AG09309 (cell line): Measurements from ENCODE around the gene SLAIN2.
"Not testable (repeated sequence)": the region's sequence is repeated elsewhere in the genome, so short reads cannot be mapped to it uniquely, and the experiment has no call there.

Experiments
- DNase-seq: peaks from one replicate; pipeline ENCODE4 v3.0.0-alpha.2; 2010; ENCODE audit warnings: low read depth
- H3K4me3 ChIP-seq: 2 replicates; pipeline ENCODE4 v1.5.1; 2011; ENCODE audit warnings: mild to moderate bottlenecking, low read depth, low read length, moderate library complexity; ENCODE audit not compliant: control insufficient read depth
- CTCF ChIP-seq: IDR thresholded peaks from 2 replicates; pipeline ENCODE4 v1.5.1; 2011; ENCODE audit warnings: mild to moderate bottlenecking, low read depth, low read length, inconsistent platforms; ENCODE audit not compliant: insufficient read depth, control insufficient read depth; ENCODE audit errors: missing control alignments

SLAIN2 gene

DNA sequence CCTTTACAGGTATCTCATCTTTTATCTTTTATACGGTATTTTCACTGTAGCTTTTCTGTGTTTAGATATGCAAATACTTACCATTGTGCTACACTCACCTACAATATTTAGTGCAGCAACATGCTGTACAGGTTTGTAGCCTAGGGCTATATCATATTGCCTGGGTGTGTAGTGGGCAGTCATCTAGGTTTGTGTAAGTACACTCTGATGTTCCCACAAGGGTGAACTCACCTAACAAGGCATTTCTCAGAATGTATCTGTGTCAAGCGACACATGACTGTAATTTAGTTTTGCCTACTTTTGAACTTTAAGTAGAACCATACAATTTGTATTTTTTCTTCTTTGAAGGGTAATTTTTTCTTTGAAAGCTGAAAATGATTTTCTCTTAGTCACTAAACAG lies 87.6 kb downstream of the SLAIN2 start:
- no peak overlapping the region for H3K4me3 ChIP-seq
- TF ChIP-seq CTCF = no peak
- no peak for DNase-seq

- DNase-seq = no peak
- no peak overlapping the region for H3K4me3 ChIP-seq
- TF ChIP-seq CTCF = no peak
Observed at GRCh38 chr4:48429709-48430474, 88.6 kb downstream of the SLAIN2 start.

GRCh38 chr4:48431401-48431800 lies 90.1 kb downstream of the SLAIN2 start:
- H3K4me3 ChIP-seq = no peak overlapping the region
- no peak for DNase-seq
- TF ChIP-seq CTCF = no peak

DNA sequence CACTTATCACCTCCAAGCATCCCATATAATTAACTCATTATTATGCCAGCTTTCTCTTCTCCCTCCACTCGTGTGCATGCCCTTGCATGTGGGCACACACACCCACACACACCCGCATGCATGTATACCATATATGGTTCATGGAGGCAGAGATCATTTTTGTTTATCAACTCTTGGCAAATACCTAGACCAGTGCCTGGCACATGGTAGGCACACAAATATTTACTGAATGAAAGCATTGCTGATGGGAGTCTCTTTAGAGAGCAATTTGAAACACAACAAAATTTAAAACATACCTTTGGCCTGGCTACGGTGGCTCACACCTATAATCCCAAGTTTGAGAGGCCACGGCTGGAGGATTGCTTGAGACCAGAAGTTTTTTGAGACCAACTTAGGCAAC lies 90.7 kb downstream of the SLAIN2 start:
- no peak for DNase-seq
- no peak for TF ChIP-seq CTCF
- H3K4me3 ChIP-seq = no peak overlapping the region

- H3K4me3 ChIP-seq = no peak overlapping the region
- no peak for DNase-seq
- no peak for TF ChIP-seq CTCF
Observed at GRCh38 chr4:48436318-48436717, 95.0 kb downstream of the SLAIN2 start.

GRCh38 chr4:48439988-48440387 lies 98.7 kb downstream of the SLAIN2 start:
- DNase-seq = no peak
- no peak for TF ChIP-seq CTCF
- H3K4me3 ChIP-seq = no peak overlapping the region

DNA sequence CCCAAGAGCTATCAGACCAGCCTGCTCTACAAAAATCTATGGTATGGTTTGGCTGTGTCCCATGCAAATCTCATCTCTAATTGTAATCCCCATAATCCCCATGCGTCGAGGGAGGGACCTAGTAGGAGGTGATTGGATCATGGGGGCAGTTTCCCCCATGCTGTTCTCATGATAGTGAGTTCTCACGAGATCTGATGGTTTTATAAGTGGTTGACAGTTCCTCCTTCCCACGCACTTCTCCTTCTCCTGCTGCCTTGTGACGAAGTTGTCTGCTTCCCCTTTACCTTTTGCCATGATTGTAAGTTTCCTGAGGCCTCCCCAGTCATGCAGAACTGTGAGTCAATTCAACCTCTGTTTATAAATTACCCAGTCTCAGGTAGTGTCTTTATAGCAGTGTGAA lies 99.6 kb downstream of the SLAIN2 start:
- H3K4me3 ChIP-seq, DNase-seq: not testable (repeated sequence)
